ENCODE data around the gene CCDC177. TPM values are rescaled to one million over a fixed set of nuclear protein-coding genes. Genes with fewer than 3 reads are reported as not detected.

The CCDC177 gene
- polyA plus RNA-seq, 1 donor, result 0.07 TPM

DNA sequence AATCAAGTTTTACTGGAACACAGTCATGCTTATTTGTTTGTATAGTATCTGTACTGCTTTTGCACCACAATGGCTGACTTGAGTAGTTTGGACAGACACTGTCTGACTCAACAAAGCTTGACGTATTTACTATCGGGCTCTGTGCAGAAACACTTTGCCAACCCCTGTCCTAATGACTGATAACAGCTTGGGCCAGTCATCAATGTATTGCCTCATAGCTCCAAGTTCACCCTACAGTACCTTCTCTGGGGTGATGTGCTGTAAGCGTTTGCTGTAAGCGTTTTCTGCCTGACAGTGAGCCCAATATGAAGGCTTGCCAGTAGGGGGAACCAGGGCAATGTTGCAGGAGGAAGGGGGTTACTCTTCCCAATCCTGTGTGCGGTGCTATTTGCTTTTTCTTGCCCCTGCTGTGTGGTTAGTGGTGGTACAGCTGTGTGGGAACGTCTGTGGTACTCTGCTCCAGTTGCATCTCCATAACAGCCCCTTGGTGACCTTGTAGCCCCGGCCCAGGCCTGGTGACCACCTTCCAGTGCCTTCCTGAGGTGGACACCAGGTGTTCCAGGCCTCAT is 5.4 kb upstream of the CCDC177 start:
- no CpG with 5 or more reads among the region's 7 CpGs for WGBS (ENCODE audit: insufficient coverage, low lambda C conversion rate)
- H3K4me1 ChIP-seq (ENCODE audit: control insufficient read depth, insufficient read depth, low read length), result peaks cover 9% of the 10 kb centered on the region
- H3K9me3 ChIP-seq (ENCODE audit: control insufficient read depth, low read depth, low read length), result no peaks in the 10 kb centered on the region
- peak overlapping the region; percentile 63 for H3K27ac ChIP-seq (ENCODE audit: low read length)
- no peak overlapping the region for H3K4me3 ChIP-seq (ENCODE audit: low read length)
- H3K27me3 ChIP-seq (ENCODE audit: control insufficient read depth, insufficient read depth, low read length), result peaks cover 24% of the 10 kb centered on the region
- DNase-seq, result peak; percentile 92 to 95
- no peaks in the 10 kb centered on the region for H3K36me3 ChIP-seq (ENCODE audit: control insufficient read depth, insufficient read depth, low read length)

GRCh38 chr14:69579476-69579875 is 4.8 kb upstream of the CCDC177 start:
- H3K36me3 ChIP-seq (ENCODE audit: control insufficient read depth, insufficient read depth, low read length), result no peaks in the 10 kb centered on the region
- H3K9me3 ChIP-seq (ENCODE audit: control insufficient read depth, low read depth, low read length), result peaks cover 1% of the 10 kb centered on the region
- H3K27ac ChIP-seq (ENCODE audit: low read length), result peak overlapping the region; percentile 63
- H3K27me3 ChIP-seq (ENCODE audit: control insufficient read depth, insufficient read depth, low read length), result peaks cover 29% of the 10 kb centered on the region
- no CpG with 5 or more reads among the region's 2 CpGs for WGBS (ENCODE audit: insufficient coverage, low lambda C conversion rate)
- no peak overlapping the region for H3K4me3 ChIP-seq (ENCODE audit: low read length)
- DNase-seq, result no peak
- H3K4me1 ChIP-seq (ENCODE audit: control insufficient read depth, insufficient read depth, low read length), result peaks cover 11% of the 10 kb centered on the region

DNA sequence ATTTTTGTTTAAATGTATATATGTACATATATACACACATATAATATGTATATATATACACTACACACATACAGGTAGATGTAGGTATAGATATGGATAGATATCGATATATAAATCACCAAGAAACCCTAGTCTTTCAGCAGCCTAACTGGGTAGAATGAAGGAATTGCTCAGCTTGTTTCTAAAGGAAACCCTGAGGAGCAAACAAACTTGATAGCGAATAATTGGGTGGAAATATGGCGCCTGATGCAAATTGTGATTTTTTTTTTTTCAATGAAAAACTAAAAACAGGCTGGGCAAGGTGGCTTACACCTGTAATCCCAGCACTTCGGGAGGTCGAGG is 254 bp upstream of the CCDC177 start:
- H3K27ac ChIP-seq (ENCODE audit: low read length), result no peak overlapping the region
- DNase-seq, result no peak
- H3K4me3 ChIP-seq (ENCODE audit: low read length), result no peak overlapping the region
- no peaks in the 10 kb centered on the region for H3K36me3 ChIP-seq (ENCODE audit: control insufficient read depth, insufficient read depth, low read length)
- H3K4me1 ChIP-seq (ENCODE audit: control insufficient read depth, insufficient read depth, low read length), result peaks cover 9% of the 10 kb centered on the region
- H3K27me3 ChIP-seq (ENCODE audit: control insufficient read depth, insufficient read depth, low read length), result peaks cover 70% of the 10 kb centered on the region
- WGBS (ENCODE audit: insufficient coverage, low lambda C conversion rate), result 17% methylated on average over 2 of the region's 5 CpGs
- peaks cover 20% of the 10 kb centered on the region for H3K9me3 ChIP-seq (ENCODE audit: control insufficient read depth, low read depth, low read length)

- H3K36me3 ChIP-seq (ENCODE audit: control insufficient read depth, insufficient read depth, low read length), result no peaks in the 10 kb centered on the region
- no peak for DNase-seq
- peaks cover 80% of the 10 kb centered on the region for H3K27me3 ChIP-seq (ENCODE audit: control insufficient read depth, insufficient read depth, low read length)
- H3K4me1 ChIP-seq (ENCODE audit: control insufficient read depth, insufficient read depth, low read length), result peaks cover 4% of the 10 kb centered on the region
- H3K9me3 ChIP-seq (ENCODE audit: control insufficient read depth, low read depth, low read length), result peaks cover 20% of the 10 kb centered on the region
- WGBS (ENCODE audit: insufficient coverage, low lambda C conversion rate), result 0% methylated on average over 3 of the region's 15 CpGs
- no peak overlapping the region for H3K4me3 ChIP-seq (ENCODE audit: low read length)
- no peak overlapping the region for H3K27ac ChIP-seq (ENCODE audit: low read length)
Observed at GRCh38 chr14:69573831-69574262, 824 bp downstream of the CCDC177 start.

DNA sequence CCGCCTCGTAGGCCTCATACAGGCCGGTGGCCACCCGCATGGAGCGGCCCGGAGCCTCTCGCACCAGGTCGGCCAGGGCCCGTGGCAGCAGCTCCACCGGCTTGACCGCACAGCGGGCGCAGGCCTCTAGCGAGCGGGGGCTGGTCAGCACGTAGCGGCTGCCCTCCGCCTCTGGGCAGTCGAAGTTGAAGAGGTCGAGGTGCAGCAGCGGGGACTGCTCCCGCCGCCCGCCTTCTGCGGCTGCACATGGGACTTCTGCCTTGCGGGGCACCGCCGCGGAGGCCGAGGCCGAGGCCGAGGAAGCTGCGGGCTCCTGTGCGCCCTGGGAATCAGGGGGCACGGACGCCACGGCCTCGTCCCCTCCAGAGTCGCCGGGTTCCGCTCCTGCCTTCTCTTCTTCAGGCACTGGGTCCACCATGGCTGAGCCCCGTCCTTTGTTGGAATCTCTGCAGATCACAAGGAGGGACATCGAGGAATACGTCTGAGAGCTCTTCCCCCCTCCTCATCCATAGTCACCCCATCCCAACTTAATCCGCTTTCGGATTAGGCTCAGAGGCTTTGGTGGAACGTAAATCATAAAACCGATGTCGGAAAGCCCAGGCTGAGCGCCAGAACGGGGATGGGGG is 1.4 kb downstream of the CCDC177 start:
- peaks cover 20% of the 10 kb centered on the region for H3K9me3 ChIP-seq (ENCODE audit: control insufficient read depth, low read depth, low read length)
- H3K27me3 ChIP-seq (ENCODE audit: control insufficient read depth, insufficient read depth, low read length), result peaks cover 84% of the 10 kb centered on the region
- H3K4me1 ChIP-seq (ENCODE audit: control insufficient read depth, insufficient read depth, low read length), result peaks cover 4% of the 10 kb centered on the region
- no peaks in the 10 kb centered on the region for H3K36me3 ChIP-seq (ENCODE audit: control insufficient read depth, insufficient read depth, low read length)
- DNase-seq, result no peak
- no CpG with 5 or more reads among the region's 51 CpGs for WGBS (ENCODE audit: insufficient coverage, low lambda C conversion rate)
- H3K27ac ChIP-seq (ENCODE audit: low read length), result no peak overlapping the region
- H3K4me3 ChIP-seq (ENCODE audit: low read length), result no peak overlapping the region

DNA sequence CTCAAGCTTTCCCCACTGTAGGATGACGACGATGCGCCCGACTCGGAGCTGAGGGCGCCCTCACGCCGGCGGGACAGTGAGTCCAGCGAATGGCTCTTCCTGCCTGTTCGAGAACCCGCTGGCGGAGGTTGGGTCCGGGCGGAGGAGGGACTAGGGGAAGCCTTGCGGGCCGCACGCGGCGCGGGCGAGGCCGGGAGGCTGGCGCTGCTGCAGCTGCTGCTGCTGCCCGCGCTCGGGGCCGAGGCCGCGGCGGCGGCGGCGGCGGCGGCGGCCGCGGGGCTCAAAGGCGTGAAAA is 1.9 kb downstream of the CCDC177 start:
- H3K4me1 ChIP-seq (ENCODE audit: control insufficient read depth, insufficient read depth, low read length), result peaks cover 4% of the 10 kb centered on the region
- H3K27ac ChIP-seq (ENCODE audit: low read length), result no peak overlapping the region
- peaks cover 20% of the 10 kb centered on the region for H3K9me3 ChIP-seq (ENCODE audit: control insufficient read depth, low read depth, low read length)
- H3K27me3 ChIP-seq (ENCODE audit: control insufficient read depth, insufficient read depth, low read length), result peaks cover 89% of the 10 kb centered on the region
- no peaks in the 10 kb centered on the region for H3K36me3 ChIP-seq (ENCODE audit: control insufficient read depth, insufficient read depth, low read length)
- no peak overlapping the region for H3K4me3 ChIP-seq (ENCODE audit: low read length)
- no peak for DNase-seq
- no CpG with 5 or more reads among the region's 40 CpGs for WGBS (ENCODE audit: insufficient coverage, low lambda C conversion rate)

- Histone ChIP-seq H3K36me3 (ENCODE audit: control insufficient read depth, insufficient read depth, low read length) (no peaks in the 10 kb centered on the region), H3K9me3 (ENCODE audit: control insufficient read depth, low read depth, low read length) (peaks cover 20% of the 10 kb centered on the region), H3K27ac (ENCODE audit: low read length) (no peak overlapping the region), H3K27me3 (ENCODE audit: control insufficient read depth, insufficient read depth, low read length) (peaks cover 92% of the 10 kb centered on the region), H3K4me1 (ENCODE audit: control insufficient read depth, insufficient read depth, low read length) (peaks cover 4% of the 10 kb centered on the region), H3K4me3 (ENCODE audit: low read length) (no peak overlapping the region)
- peak; percentile 35 to 71 for DNase-seq
- WGBS (ENCODE audit: insufficient coverage, low lambda C conversion rate), result no CpG with 5 or more reads among the region's 112 CpGs
Observed at GRCh38 chr14:69572030-69572840, 2.4 kb downstream of the CCDC177 start.

DNA sequence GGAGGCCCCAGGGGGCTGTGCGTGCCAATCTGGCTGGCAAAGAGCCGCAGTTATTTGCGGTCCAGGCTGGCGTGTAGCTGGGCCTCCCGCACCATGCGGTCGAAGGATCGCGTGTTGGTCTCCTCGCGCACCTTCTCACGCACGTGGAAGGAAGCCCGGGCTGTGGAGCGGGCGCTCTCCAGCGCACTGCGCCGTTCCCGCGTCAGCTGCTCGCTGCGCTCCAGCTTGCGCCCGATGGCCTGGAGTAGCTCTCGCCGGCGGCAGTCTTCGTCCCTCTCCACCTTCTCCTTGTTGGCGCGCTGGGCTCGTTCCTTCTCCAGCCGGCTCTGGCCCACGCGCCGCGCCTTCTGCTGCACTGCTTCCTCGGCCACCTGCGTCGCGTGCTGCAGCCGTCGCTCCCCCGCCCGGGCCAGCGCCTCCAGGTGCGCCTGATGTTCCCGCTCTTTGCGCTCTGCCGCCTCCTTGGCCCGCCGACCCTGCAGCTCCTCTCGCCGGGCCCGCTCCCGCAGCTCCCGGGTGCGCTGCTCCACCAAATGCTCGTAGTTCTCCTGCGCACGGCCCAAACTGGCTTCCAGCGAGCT is 3.1 kb downstream of the CCDC177 start:
- Histone ChIP-seq H3K4me1 (ENCODE audit: control insufficient read depth, insufficient read depth, low read length) (peaks cover 4% of the 10 kb centered on the region), H3K9me3 (ENCODE audit: control insufficient read depth, low read depth, low read length) (peaks cover 20% of the 10 kb centered on the region), H3K27ac (ENCODE audit: low read length) (no peak overlapping the region), H3K36me3 (ENCODE audit: control insufficient read depth, insufficient read depth, low read length) (no peaks in the 10 kb centered on the region), H3K27me3 (ENCODE audit: control insufficient read depth, insufficient read depth, low read length) (peaks cover 92% of the 10 kb centered on the region), H3K4me3 (ENCODE audit: low read length) (no peak overlapping the region)
- no peak for DNase-seq
- no CpG with 5 or more reads among the region's 62 CpGs for WGBS (ENCODE audit: insufficient coverage, low lambda C conversion rate)

- no CpG with 5 or more reads among the region's 7 CpGs for WGBS (ENCODE audit: insufficient coverage, low lambda C conversion rate)
- DNase-seq, result no peak
- Histone ChIP-seq H3K9me3 (ENCODE audit: control insufficient read depth, low read depth, low read length) (peaks cover 20% of the 10 kb centered on the region), H3K36me3 (ENCODE audit: control insufficient read depth, insufficient read depth, low read length) (no peaks in the 10 kb centered on the region), H3K4me3 (ENCODE audit: low read length) (no peak overlapping the region), H3K27ac (ENCODE audit: low read length) (no peak overlapping the region), H3K4me1 (ENCODE audit: control insufficient read depth, insufficient read depth, low read length) (peaks cover 4% of the 10 kb centered on the region), H3K27me3 (ENCODE audit: control insufficient read depth, insufficient read depth, low read length) (peaks cover 91% of the 10 kb centered on the region)
Observed at GRCh38 chr14:69570836-69571330, 3.8 kb downstream of the CCDC177 start.

DNA sequence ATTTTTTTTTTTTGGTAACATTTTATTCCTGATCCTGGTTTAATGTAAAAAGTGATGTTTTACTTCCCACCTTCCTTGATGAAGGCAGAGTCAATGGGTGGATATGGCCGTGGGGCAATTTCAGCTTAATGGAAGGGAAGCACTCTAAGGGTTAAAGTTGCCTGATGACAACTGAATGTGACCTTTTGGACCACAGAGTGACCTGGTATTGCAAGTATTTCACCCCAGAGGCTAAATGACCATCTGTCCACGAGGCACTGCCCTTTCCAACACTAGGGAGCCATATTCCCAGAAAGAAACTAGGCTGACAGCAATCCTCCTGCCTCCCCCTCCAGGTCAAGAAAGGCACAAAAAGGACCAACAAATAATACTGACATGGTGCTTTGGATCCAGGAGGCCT is 4.8 kb downstream of the CCDC177 start:
- Histone ChIP-seq H3K9me3 (ENCODE audit: control insufficient read depth, low read depth, low read length) (peaks cover 20% of the 10 kb centered on the region), H3K4me3 (ENCODE audit: low read length) (no peak overlapping the region), H3K27ac (ENCODE audit: low read length) (no peak overlapping the region), H3K4me1 (ENCODE audit: control insufficient read depth, insufficient read depth, low read length) (peaks cover 4% of the 10 kb centered on the region), H3K27me3 (ENCODE audit: control insufficient read depth, insufficient read depth, low read length) (peaks cover 86% of the 10 kb centered on the region), H3K36me3 (ENCODE audit: control insufficient read depth, insufficient read depth, low read length) (no peaks in the 10 kb centered on the region)
- no CpG with 5 or more reads among the region's 2 CpGs for WGBS (ENCODE audit: insufficient coverage, low lambda C conversion rate)
- DNase-seq, result no peak

All from large intestine (tissue), 3 donors.